ENCODE measurements around the gene KLRC2.

- TF ChIP-seq CTCF (IDR thresholded peaks at IDR 0.05) (no peak), POLR2A (IDR thresholded peaks at IDR 0.05) (no peak)
These were observed 50.6 kb downstream of the KLRC2 start for GRCh38 chr12:10385166-10385613.
